Activated CD4-positive, alpha-beta T cell treated with anti-CD3 and anti-CD28 coated beads, Interleukin-2, Interleukin-6, amounts not matched to agents 100 ng/mL and 50 ng/mL, durations not matched to agents 16 hours and 8 hours (primary cell): ENCODE data around the gene ANO7.

Experiments used
- DNase-seq: peaks from one replicate; pipeline ENCODE4 v3.0.0-alpha.2; 2020

The ANO7 gene

DNA sequence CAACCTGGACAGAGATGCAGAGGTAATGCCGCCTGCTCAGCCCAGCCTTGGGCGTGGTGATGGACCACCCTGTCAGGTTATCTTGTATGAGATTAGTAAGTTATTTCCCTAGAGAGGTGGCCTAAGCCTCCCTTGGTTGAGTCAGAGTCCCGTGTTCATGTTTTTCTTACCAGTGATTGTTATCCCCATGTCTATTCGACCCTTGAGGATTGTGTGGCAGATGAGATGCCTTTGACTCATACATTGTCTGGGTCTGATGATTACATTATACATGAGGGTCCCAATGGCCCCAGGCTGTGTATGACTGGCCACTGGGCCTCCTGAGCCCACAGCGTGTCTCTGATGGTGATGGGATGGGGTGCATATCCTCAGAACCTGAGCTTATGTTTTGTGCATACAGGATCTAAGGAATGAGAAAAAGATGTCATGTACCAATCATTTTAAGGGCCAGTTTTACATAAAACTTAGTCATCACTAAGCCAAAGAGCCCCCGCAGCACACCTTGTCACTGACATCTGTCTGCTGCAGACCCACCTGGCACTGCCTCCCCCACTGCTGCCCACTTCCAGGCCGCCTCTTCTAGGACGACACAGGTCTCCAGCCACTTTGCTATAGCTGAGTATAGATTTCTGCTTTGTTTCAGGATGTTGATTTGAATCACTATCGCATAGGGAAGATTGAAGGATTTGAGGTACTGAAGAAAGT lies 30.5 kb upstream of the ANO7 start:
- DNase-seq, result no peak

DNA sequence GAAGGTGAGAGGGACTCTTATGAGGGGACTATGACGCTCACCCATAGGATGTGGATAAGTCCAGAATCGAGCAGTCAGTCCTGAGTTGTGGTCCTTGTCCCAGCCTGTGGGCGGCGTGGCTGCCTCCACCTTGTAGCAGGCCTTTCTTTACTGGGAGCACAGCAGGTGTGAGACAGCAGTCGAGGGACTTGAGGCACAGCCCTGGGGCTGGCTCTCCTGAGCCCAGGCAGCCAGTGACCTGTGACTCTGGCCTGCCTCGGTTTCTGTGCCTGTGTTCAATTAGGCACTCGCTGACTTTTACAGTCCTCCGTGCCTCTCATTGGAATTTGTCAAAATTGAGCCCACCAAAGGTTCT lies 30.0 kb upstream of the ANO7 start:
- DNase-seq, result no peak

DNA sequence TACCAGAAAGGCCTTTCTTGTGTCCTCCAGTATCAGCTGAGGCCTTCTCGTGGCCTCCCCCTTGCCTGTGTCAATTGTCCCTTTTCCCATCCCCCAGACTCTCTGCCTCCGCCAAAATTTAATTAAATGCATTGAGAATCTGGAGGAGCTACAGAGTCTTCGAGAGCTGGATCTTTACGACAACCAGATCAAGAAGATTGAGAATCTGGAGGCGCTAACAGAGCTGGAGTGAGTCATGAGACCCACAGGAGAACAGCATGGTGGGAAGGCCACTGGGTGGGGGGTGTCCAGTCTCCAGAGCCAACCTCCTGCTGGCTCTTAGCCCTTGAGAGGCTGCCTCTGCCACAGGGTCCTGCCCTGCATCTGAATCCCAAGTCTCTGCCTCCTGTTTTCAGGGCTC lies 29.4 kb upstream of the ANO7 start:
- DNase-seq, result no peak

- DNase-seq, result no peak
These were observed 28.2 kb upstream of the ANO7 start for GRCh38 chr2:241160318-241160717.

DNA sequence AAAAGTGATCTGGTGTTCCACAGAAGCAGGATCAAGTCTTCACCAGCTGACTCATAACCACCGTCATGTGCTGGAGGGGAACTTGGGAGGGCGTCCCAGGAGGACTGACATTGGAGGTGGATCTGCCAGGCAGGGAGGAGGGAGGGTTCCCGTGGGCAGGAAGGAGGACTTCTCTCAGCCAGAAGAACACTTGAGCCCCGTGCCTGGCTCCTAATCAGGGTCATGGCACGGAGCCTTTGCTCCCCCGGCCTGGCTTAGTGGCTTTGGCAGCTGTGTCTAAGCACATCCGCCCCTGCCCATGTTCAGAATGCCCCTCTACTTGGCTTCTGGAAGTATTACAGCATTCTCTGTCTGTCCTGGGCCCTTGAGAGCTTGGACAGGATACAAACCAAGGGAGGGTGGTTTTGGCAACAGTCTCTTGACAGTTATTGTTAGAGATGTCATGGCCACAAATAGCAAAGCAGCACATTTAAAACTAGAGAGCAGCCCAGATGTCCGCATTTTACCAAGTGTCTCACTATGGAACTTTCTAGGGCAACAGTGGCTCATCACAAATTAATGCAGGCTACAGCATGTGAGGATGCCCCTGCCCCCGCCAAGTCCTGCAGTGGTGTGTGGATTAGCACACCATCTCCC lies 26.7 kb upstream of the ANO7 start:
- DNase-seq, result no peak

GRCh38 chr2:241163601-241164118 lies 24.8 kb upstream of the ANO7 start:
- no peak for DNase-seq

- no peak for DNase-seq
These were observed 20.1 kb upstream of the ANO7 start for GRCh38 chr2:241168366-241168765.

DNA sequence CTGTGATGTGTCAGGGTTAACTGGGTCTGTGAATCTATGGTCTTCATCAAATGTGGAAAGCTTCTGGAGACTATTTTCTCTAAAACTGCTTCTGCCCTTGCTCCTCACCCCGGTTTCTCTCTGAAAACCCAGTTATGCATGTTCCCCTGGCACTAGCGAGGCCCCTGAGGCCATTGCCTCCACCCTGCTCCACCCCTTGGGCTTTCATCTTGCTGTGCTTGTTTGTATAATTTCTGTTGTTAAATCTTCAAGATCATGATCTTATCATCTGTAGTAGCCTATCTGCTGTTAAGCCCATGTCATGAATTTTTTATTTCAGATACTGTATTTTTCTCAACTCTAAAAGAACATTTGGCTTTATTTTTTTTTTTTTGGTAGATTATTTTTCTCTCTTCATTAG lies 14.9 kb upstream of the ANO7 start:
- no peak for DNase-seq

DNA sequence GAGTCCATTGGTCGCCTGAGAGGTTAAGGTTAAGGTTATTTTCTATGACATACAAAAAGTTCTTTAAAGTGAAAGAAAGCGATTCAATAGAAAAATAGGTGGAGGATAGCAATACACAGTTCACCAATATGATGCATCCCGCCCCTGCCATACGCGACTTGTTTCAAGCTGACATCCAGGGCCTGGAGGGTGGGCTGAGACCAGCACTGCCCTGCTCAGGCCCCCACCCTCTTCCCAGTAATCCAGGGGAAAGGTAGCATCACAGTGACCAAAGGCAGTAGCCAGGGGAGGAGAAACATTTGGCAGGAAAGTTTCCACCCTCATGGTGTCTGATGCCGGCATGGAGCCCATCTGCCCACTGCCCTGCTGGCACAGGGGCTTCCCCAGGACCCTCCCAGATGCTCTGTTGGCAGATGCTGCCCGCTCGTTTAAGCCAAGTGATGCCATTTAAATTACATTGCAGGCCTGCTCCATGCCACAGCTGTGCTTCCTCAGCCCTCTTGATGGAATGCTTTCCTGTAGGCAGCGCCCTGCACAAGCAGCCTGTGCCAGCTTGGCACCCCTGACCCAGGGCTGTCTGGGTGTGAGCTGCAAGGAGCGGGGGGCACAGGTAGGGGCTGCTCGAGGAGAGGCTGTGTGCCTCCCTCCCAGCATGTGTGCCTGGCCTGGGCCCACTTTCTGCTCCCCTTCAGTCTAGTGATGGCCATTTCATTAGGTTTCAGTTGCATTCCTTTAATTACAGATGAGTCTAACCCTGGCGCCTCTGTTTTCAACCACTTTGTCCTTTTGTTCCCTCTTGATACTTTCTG lies 10.7 kb upstream of the ANO7 start:
- no peak for DNase-seq

DNA sequence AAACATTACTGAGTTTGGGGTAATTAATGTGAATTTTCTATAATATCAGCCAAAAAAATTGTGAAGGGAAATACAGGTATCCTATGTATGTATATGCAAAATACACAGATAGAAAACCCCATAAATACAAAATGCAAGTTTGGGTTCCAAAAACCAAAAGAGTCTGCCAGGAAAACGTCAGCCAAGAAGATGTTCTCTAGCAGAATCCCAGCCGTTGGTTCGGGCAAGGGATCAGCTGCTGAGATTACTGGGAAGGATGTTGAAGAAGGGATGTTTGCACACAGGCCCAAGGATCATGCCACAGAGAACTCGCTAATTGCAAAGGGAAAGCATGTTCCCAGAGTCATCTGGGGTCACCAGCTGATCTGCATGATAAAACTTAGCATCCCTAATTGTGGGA lies 9.5 kb upstream of the ANO7 start:
- no peak for DNase-seq

- peak; percentile 73 for DNase-seq
These were observed 8.6 kb upstream of the ANO7 start for GRCh38 chr2:241179899-241180298.

- DNase-seq, result no peak
These were observed 8.0 kb upstream of the ANO7 start for GRCh38 chr2:241180495-241180894.

DNA sequence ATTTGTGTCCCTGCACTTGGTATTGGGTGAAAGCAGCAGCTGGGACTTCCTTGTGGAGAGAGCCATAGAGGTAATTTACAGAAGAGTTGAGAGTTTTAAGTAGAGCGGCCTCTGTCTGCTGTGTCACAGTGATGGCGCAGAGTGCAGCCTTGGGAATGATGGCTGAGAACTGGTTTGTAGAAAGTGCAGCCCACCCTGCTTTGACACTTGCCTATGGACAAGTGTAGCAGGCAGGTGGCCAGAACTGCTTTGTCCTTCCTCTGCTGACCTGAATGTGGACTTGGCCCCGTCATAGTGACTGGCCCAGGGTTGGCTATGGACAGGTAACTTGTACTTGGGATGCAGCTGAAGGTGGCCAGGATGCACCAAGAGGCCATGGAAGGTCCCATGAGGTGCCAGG lies 6.4 kb upstream of the ANO7 start:
- no peak for DNase-seq

DNA sequence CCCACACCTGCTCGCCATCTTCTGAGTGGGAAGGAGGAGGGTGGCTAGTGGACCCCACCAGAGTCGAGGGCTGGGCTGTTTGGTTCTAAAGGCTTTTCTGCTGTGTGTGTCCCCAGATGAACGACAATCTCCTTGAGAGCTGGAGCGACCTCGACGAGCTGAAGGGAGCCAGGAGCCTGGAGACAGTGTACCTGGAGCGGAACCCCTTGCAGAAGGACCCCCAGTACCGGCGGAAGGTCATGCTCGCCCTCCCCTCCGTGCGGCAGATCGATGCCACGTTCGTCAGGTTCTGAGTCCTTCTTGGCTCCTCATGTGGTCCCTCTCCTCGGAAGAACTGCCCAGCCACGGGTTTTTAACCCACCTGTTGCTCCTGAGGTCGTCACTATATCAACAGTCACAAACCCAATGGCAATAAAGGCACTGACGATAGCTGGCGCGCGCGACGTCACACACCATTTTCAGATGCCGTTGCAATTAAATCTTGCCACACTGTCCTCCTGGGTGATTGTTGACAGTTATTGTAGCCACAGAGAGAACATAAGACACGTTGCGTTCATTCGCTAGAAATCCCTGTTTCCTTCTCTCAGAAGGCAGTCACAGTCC lies 5.8 kb upstream of the ANO7 start:
- DNase-seq, result no peak

GRCh38 chr2:241183221-241183620 lies 5.3 kb upstream of the ANO7 start:
- no peak for DNase-seq

DNA sequence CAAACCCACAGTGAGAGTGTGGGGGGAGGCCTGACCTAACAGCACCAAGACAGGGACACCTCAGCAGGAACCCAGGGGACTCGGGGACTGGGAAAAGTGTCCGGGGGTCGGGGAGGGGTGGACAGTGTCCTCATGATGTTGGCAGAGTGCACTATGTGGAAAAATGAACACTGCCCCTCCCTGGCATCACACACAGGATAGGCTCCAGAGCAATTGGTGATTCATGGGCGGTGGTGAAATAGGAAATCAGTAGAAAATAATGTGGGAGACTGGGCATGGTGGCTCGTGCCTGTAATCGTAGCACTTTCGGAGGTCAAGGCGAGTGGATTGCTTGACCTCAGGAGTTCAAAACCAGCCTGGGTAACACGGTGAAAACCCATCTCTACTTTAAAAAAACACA lies 3.6 kb upstream of the ANO7 start:
- DNase-seq, result no peak

DNA sequence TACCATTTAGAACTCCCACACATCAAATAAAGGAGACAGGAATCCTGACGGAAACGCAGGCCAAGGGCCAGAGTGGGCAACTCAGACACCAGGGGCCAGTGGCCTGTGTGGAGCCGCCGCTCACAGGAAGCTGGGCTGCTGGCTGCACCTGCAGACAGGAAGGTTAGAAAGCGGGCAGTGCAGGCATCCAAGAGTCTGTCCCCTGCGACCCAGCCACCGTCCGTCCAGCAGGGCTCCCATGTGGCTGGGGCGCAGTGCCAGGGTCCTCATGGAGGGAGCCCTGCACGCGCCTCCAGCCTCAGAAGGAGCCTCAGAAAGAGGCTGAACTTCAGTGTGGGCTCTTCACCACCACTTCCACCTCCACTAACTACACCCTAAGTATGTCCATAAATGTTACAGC lies 2.5 kb upstream of the ANO7 start:
- DNase-seq, result no peak

DNA sequence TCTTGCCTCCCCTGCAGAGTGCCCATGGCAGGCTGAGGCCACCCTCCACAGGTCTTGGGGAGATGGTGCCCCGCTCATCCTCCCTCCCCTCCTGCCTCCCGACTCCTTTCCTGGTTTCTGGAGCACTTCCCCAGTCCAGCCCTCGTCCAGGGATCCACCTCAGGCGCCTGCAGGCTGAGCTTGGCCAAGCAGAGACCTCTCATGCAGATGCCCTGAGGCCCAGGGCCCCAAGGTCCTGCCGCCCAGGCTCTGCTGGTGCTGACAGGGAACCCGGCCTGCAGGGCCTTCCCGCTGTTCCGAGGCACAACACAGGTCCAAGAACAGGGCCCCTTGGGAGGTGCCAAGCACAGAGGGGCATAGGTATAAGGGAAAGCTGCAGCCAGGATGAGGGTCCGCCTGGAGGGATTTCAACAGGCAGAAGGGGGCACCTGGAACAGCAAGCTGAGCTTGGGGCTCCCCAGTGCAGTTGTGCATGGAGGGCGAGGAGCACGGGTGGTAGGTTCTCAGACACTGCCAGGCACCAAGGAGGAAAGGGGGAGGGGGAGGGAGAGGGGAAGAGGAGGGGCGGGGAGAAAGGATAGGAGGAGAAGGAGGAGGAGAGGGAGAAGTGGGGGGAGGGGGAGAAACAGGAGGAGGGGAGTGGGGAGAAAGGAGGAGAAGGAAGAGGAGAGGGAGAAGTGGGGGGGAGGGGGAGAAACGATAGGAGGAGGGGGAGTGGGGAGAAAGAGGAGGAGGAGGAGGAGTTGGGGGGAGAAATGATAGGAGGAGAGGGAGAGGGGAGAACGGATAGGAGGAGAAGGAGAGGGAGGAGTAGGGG lies 1.2 kb upstream of the ANO7 start:
- no peak for DNase-seq

DNA sequence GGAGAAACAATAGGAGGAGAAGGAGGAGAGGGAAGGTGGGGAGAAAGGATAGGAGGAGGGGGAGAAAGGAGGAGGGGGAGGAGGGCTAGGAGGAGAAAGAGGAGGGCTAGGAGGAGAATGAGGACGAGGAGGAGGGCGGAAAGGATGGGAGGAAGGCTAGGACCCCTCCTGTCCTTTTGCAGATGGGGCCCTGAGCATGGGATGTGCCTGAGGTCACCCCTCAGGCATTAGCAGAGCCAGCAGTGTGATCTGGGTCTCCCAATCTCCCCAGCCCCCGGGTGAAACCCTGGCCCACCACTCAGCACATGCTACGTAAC lies 601 bp upstream of the ANO7 start:
- DNase-seq, result no peak

DNA sequence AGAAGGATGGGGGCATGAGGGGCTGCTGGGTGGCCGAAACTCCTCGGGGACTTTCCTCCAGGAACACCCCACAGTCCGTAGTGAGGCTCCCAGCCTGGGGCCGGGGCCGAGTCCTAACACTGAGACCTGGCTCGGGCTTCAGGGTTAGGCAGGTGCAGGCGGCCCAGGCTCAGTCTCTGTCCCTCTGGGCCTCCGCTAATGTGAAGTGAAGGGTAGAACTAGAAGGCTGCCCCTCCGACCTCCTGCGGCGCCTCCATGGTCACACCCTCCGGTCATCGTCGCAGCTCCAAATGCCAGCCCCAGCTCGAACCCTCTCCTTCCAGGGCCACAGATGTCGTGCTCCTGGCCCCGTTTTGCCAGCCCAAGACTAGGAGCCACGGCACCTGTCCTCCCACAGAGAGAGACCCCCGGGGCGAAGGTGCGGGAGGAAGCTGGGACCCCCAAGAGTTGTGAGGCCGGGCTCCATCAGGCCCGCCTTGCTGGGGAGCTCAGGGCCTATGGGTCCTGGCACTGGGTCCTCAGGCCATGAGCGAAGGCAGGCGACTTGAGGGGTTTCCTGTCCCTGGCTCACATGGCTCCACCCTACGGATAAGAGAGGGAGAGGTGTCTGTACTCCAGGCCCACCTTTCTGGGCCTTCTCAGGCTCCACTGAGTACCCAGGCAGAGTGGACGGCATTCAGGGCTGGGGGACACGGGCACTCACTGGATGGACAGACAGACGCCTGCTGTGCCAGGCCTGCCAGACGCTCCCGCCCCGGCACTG lies 797 bp downstream of the ANO7 start:
- no peak for DNase-seq

DNA sequence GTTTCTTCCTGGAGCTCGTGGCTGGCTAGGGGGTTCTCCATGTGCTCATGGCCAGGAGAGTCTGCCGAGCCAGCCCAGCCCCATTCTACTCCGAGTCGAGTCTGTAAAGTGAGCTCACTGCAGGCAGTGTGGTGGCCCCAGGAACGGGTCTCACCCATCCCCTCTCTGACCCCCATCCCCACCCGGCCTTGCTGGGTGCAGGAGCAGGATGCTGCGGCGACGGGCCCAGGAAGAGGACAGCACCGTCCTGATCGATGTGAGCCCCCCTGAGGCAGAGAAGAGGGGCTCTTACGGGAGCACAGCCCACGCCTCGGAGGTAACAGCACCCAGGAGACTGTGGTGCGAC lies 1.4 kb downstream of the ANO7 start:
- no peak for DNase-seq

DNA sequence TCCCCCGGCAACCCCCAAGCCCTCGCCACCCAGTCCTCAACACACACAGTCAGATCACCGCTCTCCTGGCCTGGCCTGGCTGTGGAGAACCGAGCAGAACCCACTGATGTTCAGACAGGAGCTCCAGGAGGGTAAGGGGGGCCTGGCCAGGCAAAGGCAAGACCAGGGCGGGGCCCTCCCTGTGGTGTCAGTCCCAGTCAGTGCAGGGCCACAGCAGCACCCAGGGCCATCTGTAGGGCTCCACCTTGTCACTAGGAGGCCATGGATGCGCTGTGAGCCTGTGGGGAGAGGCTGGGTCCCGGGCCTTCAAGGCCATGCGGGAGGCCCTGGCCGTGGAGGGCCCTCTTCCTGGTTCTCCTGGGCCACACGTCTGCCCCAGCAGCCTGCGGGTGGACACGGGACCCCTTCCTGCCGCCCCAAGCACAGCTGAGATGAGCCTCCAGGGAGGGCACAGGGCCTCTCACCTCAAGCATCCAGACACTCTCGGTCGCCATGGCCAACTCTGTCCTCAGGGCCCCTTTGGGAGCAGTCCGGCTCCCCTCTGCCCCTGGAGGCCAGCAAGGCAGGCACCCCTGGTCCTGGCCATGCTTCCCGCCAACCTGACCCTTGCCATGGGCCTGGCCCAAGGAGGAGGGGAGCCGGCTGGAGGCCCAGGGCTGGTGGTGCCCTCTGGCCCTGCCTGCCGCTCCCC lies 2.0 kb downstream of the ANO7 start:
- DNase-seq, result no peak
